Ureter (tissue), 1 donor: ENCODE results near the gene SMG9. TPM values are rescaled to one million over a fixed set of nuclear protein-coding genes. Genes with fewer than 3 reads are reported as not detected.

Experiments
- DNase-seq: peaks from one replicate; pipeline ENCODE4 v3.0.0-alpha.2; 2020; ENCODE audit warnings: low spot score
- total RNA-seq: library from RNA; stranded (reverse); gene quantifications from one replicate; pipeline ENCODE4 v1.2.4, GENCODE V29; 2023
- donor health status: DM: yes; HTN: yes; CAD: no.

The SMG9 gene
- total RNA-seq, 1 donor from 2014 or later, result 60.6 TPM

GRCh38 chr19:43759515-43759914, 4.8 kb upstream of the SMG9 start:
- DNase-seq, result no peak

DNA sequence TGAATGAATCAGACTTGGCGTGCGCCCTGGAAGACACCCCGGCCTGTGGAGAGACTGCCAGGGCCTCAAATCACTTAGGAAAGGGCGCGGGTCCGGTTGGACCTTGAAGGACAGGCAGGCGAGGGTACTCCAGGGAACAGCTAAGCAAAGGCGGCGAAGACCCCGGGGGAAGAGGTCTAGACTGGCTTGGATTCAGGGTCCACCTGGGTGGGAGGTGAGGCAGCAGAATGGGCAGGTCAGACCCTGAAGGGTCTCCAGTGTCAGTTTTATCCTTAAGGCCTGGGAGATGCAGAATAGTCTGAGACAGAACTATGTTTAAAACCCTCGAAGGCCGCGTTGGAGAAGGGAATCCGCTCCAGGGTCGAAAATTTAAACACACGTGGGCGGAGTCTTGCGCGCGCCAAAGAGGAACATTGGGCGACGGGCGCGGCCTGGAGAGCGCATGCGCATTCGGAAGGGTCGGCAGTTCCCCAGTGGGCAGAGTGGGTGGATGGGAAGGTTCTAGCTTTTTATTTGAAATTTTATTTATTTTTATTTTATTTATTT, 567 bp upstream of the SMG9 start:
- DNase-seq, result peak; percentile 87

DNA sequence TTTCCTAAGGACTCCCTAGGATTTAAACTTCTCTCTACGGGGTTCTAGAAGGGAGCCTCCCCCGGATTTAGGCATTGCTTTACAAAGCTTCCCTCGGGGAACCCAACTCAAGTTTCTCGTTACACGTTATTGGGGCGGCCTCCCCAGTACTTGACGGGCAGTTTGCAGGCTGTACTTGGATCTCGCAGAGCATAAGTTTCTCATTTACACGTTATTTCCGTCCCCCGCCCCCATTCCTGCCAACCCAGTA, 584 bp downstream of the SMG9 start:
- DNase-seq, result no peak

- no peak for DNase-seq
Observed at GRCh38 chr19:43752287-43752875, 2.4 kb downstream of the SMG9 start.

DNA sequence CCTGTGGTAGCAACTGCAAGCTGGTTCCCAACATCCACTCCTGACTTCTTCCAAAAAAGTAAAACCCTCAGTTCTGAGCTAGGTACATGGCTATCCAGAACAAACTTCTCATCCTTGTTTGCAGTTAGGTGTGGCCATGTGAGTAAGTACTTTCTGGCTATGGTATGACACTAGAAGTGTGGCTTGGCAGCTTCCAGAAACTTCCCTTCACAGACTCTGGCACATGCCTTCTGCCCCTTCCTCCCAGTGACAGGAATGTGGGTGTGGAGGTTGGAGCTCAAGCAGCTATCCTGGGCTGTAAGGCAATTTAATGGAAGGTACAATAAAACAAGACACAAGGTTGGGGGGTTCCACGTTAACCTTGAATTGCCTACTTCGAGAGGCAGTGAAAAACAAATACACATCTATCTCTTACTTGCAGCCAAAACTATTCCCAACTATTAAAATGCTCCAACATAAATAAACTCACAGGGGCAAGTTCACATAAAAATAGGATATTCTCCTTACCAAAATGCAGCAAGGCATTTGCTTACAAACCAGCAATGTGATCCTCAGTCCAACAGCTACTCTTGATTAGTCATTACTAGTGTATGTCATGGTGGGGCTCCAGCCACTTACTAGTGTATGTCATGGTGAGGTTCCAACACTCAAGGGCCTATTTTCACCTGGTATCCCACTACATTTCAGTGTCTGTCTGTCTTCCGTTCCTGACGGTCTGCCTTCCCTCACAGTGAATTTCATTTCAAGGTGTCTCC, 3.1 kb downstream of the SMG9 start:
- no peak for DNase-seq

DNA sequence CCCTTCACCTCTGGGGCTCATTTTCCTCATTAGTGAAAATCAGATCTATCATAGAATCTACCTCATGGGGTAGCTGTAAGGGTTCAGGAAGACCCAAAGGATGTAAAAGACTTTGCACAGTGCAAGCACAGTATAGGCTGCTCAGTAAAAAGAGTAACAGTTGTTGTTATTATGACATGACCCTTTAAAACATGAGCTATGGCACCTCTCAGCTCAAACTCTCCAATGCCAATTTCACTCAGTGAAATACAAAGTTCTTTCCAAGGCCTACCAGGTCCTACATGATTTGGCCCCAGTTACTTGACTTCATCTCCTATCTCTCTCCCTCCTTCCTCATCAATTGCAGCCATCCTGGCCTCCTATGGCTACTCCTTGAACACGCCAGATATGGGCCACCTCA, 4.9 kb downstream of the SMG9 start:
- DNase-seq, result no peak

DNA sequence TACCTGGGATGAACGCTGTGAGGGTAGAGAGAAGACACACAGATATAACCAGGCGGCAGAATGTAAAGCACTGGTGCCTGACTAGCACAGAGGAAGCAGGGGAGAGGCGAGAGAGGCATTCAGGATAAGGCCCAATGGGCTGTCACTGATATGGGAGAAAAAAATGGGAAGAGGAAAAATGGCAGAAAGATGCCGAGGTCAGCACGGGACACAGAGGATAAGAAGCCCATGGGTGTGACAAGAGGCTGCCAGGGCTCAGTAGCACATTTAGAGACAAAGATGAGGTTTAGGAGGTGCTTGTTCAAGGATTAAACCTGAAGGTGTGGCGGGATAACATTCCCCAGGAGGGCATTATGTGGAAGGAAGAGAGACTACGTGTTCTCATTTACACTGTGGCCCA, 5.6 kb downstream of the SMG9 start:
- no peak for DNase-seq

GRCh38 chr19:43748685-43749084, 6.1 kb downstream of the SMG9 start:
- no peak for DNase-seq

DNA sequence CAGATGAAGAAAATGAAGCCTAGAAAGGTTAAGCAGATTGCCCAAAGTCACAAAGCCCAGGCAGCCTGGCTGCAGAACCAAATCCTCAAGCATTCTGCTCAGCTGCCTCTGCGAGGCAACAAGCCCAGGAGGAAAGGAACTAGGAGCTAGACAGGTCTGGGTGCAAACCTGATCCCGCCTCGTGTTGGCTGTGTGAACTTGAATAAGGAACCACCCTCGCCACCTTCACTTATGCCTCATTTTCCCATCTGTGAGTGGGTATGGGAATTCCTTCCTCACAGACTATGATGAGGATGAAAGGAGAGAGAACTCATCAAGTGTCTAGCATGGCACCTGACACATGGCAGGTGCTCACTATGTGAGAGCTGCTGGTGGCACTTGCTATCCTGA, 6.6 kb downstream of the SMG9 start:
- DNase-seq, result no peak

- no peak for DNase-seq
Observed at GRCh38 chr19:43747557-43748204, 7.1 kb downstream of the SMG9 start.

GRCh38 chr19:43743059-43743458, 11.7 kb downstream of the SMG9 start:
- no peak for DNase-seq

DNA sequence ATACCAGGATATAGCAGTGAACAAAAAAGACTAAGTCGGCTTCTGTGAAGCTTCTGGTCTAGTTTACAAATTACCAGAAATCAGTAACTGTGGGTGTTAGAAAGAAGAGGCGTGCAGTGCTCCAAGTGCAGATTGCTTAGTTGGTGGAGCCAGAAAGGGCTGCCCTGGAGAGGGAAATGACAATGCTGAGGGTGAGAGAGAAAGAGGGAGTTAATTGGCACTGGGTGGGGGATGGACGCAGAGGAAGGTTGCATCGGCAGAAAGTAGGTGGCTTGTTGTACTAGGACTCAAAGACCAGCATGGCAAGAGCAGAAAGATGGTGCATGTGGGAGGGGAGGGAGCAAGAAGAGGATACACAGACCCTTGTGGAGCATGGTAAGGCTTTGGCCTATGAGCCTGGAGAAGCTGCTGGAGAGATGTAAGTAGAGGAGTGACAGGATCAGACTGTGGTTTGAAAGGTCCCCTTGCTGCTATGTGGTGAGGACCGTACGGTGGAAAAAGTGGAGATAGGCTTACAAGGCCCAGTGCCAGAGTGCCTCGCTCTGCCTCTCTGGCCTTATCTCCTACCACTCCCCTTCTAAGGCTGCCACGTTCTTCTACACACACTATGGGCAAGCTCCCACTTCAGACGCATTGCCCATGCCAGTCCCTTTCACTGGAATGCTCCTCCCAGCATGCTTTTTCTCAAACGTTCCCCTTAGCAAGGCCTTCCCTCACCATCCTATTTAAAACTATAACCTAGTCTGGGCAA, 13.5 kb downstream of the SMG9 start:
- DNase-seq, result no peak

DNA sequence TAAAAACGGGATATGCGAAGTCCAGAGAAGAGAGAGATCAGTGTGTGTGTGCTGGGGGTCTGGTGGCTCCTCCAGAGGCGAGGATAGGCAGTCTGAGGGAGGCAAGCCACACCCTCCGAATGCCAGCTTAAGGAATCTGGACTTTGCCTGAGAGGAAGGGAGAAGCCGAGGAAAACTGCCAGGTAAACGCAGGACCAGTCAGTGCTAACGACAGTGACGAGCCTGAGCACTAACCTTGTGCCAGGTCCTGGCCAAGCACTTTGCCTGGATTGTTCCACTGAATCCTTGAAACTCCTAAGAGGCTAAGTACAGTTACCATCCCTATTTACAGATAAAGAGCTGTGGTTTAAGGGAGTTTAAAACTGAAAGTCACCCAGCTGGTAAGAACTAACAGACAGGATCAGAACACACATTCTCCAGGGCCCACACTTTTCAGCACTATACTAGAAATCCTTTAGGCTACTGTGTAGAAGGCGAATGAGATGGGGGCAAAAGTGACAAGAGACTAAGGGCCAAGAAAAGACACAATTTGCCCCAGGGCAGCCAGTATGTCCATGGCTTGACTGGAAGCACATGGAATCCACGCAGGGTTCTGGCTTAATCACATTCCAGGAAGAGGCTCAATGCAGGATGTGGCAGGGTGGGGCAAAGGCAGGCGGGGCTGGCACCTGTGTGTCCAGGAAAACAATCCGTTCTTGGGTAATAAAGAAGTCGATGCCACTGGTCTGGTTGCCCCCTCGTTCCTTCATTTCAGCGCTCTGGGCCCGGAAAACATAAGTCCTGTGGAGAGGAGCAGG, 15.1 kb downstream of the SMG9 start:
- no peak for DNase-seq

- no peak for DNase-seq
Observed at GRCh38 chr19:43738780-43739211, 16.0 kb downstream of the SMG9 start.

DNA sequence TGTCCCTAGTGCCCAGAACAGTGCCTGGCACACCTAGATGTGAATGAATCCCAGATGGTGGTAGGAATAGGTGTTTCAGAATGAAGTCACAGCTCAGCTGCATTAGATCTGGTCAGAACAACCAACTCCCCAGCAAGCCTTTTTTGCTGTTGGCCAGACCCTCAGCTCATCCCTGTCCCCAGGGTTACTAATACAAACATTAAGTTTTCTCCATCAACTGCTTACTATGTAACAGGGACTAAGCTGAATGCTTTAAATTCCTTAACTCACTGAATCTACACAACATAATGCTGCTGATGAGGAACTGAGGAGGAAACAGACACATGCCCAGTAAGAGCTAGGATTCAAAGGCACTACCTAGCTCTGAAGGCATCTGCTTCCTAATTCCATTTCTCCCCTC, 18.8 kb downstream of the SMG9 start:
- no peak for DNase-seq

DNA sequence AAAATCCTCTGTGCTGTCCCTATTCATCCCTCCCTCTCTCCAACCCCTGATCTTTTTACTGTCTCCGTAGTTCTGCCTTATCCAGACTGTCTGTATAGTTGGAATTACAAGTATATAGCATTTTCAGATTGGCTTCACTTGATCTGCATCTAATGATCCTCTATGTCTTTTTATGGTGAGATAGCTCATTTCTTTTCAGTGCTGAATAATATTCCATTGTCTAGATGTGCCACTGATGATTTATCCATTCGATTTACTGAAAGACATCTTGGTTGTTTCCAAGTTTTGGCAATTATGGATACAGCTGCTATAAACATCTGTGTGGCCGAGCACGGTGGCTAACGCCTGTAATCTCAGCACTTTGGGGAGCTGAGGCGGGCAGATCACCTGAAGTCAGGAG, 19.7 kb downstream of the SMG9 start:
- no peak for DNase-seq

DNA sequence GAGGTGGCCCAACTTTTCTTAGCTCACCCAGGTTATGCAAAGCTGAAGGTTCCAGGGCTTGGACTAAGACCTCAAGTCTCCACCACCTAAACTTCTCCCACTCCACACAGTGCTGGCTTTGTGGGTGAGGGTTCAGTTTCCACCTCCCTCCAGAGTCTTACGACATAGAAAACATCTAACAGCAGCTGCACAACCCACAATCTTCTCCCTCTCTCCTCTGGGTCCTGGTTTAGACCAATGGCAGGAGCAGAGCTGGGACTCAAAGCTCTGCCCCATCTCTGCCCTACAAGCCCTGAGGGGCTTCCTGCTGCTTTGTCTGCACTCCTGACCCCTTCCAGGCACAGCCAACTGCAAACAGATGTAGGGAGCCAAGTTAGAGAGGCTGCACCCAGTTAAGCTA, 22.9 kb downstream of the SMG9 start:
- no peak for DNase-seq

DNA sequence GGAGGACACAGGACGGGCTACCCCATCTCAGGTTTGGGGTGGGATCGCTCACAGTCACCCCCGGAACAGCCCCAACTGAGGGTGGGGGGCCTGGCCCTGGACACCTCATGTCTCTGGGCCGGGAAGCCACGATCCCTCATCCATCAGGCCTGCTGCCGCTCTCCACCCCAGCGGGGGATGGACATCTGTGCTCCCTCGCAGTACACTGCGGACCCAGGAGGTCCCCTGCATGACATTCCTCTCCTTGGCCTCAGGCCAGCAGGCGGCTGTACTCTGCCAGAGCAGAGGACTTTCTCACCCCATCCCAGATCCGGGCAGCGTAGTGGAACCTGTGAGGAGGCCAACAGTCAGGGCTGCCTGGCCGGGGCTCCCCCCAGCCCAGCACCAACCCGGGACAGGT, 23.4 kb downstream of the SMG9 start:
- no peak for DNase-seq

- DNase-seq, result no peak
Observed at GRCh38 chr19:43729919-43730318, 24.8 kb downstream of the SMG9 start.

- DNase-seq, result no peak
Observed at GRCh38 chr19:43727593-43727853, 27.2 kb downstream of the SMG9 start.

GRCh38 chr19:43726736-43727592, 27.8 kb downstream of the SMG9 start:
- DNase-seq, result no peak
